ENCODE data around the gene MIDN.
"Not testable (repeated sequence)": the region's sequence is repeated elsewhere in the genome, so short reads cannot be mapped to it uniquely, and the experiment has no call there.

The MIDN gene

DNA sequence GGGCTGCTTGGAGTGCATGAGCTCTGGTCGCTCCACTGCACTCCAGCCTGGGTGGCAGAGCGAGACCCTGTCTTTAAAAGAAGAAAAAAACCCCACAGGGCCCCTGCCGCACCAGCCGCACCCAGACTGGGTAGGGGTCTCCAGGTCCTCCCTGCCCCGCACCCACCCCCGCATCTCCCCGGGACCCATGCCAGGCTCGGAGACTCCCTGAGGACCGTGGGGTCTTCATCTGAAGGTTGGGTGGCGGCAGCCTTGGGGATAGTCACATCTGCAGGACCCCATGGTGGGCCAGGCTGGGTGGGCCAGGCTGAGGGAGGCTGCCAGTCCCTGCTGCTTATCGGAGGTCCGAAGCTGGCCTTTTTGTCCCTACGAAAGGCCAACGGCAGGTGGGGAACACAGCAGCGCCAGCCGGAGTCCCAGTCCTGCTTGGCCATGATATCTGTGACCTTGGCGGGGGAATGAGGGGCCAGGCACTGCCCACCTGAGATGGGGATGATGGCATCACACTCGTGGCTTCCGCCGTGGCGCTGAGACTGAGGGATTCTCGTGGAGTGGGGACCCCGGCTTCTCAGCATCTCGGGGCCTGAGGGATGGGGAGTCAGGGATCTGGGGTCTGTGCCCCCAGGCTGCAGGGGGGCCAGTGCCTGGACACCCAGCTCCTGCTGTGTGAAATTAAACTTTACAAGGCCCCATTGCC, 48.3 kb downstream of the MIDN start:
- DNase-seq = no peak

DNA sequence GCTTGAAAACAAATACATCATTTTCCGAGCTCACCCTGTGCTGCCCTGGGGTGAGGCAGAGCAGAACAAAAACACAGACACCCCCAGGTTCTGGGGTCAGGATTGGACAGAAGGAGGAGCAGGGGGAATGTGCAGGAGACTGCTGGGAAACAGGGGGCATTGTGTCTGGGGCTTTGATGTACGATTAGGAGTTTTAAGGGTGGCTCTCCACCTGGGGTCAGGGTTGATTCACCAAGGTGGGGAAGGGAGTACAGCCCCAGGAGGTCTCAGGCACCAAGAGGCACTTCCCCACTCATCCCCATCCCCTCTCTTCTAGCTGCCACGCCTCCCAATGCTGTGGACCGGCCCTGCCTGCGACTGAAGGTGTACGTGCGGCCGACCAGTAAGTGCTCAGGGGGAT, 49.9 kb downstream of the MIDN start:
- DNase-seq = no peak

DNA sequence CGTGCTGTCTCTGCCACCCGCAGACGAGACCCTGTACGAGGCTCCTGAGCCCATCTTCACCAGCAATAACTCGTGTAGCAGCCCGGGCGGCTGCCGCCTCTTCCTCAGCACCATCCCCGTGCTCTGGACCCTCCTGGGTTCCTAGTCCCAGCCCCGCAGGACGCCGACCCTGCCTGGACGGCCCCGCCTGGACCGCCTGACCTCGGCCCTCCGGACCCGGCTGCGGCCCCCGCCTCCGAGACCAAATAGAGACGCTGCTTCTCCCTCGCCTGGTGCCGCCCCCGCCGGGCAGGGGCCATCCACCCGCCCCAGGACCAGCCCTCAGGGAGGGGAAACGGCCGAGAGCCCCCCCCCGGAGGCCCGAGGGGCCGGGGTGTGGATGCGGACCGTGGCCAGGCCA, 51.4 kb downstream of the MIDN start:
- no peak for DNase-seq

DNA sequence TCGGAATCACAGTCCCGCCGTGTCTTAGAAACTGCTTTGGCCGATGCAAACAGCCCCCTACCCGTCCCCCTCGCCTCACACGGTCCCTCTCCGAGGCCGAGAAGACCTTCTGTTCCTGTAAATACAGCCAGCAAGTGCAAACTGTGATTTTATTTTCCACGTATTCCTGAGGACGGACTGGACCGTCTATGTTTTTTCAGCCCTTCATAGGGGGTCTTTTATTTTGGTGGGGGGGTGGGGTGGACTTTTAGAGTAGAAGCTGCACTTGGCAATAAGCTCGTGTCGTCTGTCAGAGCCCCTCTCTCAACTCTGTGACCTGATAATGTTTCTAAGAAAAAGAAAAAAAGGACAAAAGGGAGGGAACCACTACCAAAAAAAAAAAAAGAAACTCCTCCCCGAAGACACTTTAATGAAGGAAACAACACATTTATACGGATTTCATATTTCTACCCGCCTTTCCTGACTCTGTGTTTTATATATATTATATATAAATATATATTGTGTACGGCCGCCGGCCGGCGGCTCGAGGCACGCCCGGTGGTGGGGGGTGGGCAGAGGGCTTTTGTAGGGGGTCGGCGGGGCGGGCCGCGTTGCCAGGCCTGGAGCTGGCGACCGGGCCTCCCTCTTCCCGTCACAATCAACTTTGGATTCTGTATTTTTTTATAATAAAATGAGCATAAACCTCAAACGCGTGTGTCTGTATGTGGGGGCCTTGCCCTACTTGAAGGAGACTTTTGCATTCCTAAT, 52.5 kb downstream of the MIDN start:
- DNase-seq = no peak

GRCh38 chr19:1302533-1303239, 54.3 kb downstream of the MIDN start:
- DNase-seq = no peak

DNA sequence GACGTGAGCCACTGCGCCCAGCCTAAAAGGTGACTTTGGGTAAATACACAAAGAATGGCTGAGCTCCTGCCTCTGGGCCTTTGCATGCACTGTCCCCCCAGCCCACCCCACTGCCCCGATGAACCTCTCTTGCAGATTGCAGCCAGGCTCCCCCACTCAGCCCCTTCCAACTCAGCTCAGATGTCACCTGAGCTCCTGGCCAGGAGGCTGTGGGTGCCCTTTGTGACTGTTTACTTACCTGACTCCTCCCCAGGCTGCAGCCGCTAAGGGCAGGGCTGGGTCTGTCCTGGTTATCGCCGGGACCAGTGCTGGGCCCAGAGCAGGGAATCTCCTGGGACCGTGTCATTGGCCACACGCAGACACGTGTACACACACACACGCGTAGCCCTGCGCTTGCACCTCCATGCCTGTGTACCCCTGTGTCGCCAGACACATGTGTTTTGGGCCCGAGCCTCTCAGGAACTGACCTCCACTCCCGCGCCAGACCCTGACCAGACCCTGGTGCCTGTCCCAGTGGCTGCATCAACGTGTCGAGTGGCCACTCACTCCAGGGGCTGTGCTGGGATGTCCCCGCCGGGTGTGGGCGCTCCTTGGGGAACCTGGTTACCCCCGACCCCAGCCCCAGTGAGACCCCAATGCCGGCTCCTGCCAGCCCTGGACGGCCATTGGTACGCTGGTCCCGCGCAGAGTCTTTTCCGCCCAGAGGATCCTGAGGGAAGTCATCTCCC, 56.0 kb downstream of the MIDN start:
- no peak for DNase-seq

- not testable (repeated sequence) for DNase-seq
Measured at GRCh38 chr19:1305354-1305753, 57.0 kb downstream of the MIDN start.

DNA sequence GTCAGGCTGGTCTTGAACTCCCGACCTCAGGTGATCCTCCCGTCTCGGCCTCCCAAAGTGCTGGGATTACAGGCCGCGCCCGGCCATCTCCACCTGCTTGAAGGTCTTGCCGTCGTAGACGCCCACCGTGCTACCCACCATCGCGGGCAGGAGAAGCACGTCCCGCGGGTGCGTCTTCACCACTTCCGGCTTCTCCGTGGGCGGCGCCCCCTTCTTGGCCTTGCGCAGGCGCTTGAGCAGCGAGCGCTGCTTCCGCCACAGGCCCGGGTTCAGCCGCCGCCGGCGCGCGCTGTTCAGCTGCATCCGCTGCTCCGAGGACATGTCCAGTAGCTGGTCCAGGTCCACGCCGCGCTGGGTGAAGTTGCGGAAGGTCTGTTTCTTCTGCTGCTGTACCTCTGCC, 58.9 kb downstream of the MIDN start:
- DNase-seq = no peak

DNA sequence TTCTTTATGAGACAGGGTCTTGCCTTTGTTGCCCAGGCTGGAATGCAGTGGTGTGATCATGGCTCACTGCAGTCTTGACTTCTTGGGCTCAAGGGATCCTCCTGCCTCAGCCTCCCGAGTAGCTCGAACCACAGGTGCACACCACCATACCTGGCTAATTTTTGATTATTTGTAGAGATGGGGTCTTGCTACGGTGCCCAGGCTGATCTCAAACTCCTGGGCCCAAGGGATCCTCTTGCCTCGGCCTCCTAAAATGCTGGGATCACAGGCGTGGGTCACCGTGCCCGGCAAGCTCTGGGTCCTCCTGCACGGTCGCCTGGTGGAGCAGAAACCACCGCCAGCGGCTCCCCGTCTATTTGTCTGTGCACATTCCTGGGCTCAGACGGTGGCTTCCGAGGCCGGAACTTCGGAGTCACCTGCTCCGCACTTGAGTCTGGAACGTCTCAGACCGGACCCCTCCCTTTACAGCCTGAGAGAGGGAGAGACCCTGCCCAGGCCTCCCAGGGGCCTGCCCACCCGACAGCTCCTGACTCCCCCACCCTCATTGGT, 59.4 kb downstream of the MIDN start:
- no peak for DNase-seq

DNA sequence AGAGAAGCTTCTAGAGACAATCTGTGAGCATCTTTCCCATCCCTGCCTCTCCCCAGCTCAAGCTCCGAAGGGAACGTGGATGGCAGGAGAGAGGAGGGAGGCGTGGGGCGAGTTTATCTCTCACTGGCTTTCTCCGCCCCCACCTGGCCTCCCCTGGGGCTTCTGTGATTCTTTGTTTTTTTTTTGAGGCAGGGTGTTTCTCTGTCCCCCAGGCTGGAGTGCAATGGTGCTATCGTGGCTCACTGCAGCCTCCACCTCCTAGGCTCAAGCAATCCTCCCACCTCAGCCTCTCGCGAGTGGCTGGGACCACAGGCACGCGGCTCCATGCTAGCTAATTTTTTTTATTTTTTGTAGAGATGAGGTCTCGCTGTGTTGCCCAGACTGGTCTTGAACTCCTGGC, 60.3 kb downstream of the MIDN start:
- no peak for DNase-seq

Measured in CD4-positive, alpha-beta T cell treated with Interleukin-4 for 4 hours (primary cell).